ENCODE results near the gene PSAT1.

The PSAT1 gene

GRCh38 chr9:78370991-78371390 is 74.1 kb downstream of the PSAT1 start:
- DNase-seq, result no peak

- no peak for DNase-seq
These were observed 75.1 kb downstream of the PSAT1 start for GRCh38 chr9:78371981-78372380.

Data from CD4-positive, alpha-beta T cell treated with Interferon alpha-2 for 1 hour (primary cell).